Natural killer cell (primary cell): ENCODE data around the gene THSD4. TPM values are rescaled to one million over a fixed set of nuclear protein-coding genes. Genes with fewer than 3 reads are reported as not detected.

Source experiments
- ATAC-seq, 3 donors: fragments of 150-1000 bp in 2 of 3; fragments of 200-7000 bp in 1 of 3; cut with Tn5 transposase; 1 replicate in 1 of 3; 2 replicates in 2 of 3; pipeline ENCODE4 v1.10.0; 2021; ENCODE audit warnings: mild to moderate bottlenecking in 2 of 3, moderate library complexity in 2 of 3
- DNase-seq, 2 donors: peaks; one replicate each; pipeline versions ENCODE4 v3.0.0 to v3.0.0-alpha.2; 2013 to 2021; ENCODE audit warnings: mixed read lengths in 1 of 2
- H3K27ac ChIP-seq: one replicate; pipeline ENCODE4 v1.5.1; 2013; ENCODE audit warnings: mild to moderate bottlenecking, low read length
- H3K27me3 ChIP-seq: one replicate; pipeline ENCODE4 v1.6.1; 2013; ENCODE audit warnings: low read length; ENCODE audit not compliant: control insufficient read depth, insufficient read depth
- H3K36me3 ChIP-seq: one replicate; pipeline ENCODE4 v1.6.1; 2013; ENCODE audit warnings: low read length; ENCODE audit not compliant: control insufficient read depth, insufficient read depth
- H3K4me1 ChIP-seq: one replicate; pipeline ENCODE4 v1.6.1; 2013; ENCODE audit warnings: low read length; ENCODE audit not compliant: control insufficient read depth, insufficient read depth
- H3K4me3 ChIP-seq: one replicate; pipeline ENCODE4 v1.5.1; 2013; ENCODE audit warnings: low read length
- H3K9me3 ChIP-seq: one replicate; pipeline ENCODE4 v1.6.1; 2013; ENCODE audit warnings: low read length; ENCODE audit not compliant: control insufficient read depth, insufficient read depth
- H3K27ac Mint-ChIP-seq, 2 donors: one replicate each; pipeline ENCODE4 v1.8.0; 2022; ENCODE audit warnings: mild to moderate bottlenecking in 2 of 2, mixed read lengths in 2 of 2, moderate library complexity in 1 of 2
- H3K27me3 Mint-ChIP-seq, 2 donors: one replicate each; pipeline ENCODE4 v1.8.0; 2022; ENCODE audit warnings: low read depth in 2 of 2, mixed read lengths in 2 of 2
- H3K36me3 Mint-ChIP-seq: one replicate; pipeline ENCODE4 v1.8.0; 2022; ENCODE audit warnings: mixed read lengths
- H3K4me1 Mint-ChIP-seq, 2 donors: one replicate each; pipeline ENCODE4 v1.8.0; 2022; ENCODE audit warnings: mixed read lengths in 2 of 2
- H3K4me3 Mint-ChIP-seq: one replicate; pipeline ENCODE4 v1.8.0; 2022; ENCODE audit warnings: mild to moderate bottlenecking, moderate library complexity, mixed read lengths
- H3K9me3 Mint-ChIP-seq, 2 donors: one replicate each; pipeline ENCODE4 v1.8.0; 2022; ENCODE audit warnings: mixed read lengths in 2 of 2
- CTCF ChIP-seq: fragments of 200-600 bp; IDR thresholded peaks from one replicate; pipeline ENCODE4 v1.8.0; 2022; ENCODE audit warnings: antibody characterized with exemption
- WGBS: methylation state at CpG from one replicate; pipeline ENCODE4 v1.1.7; 2013; ENCODE audit warnings: missing lambda C conversion rate; ENCODE audit not compliant: insufficient coverage; 5-methylcytosine and 5-hydroxymethylcytosine counted together
- intact Hi-C: fragments of 100-400 bp; cut with micrococcal nuclease; formaldehyde crosslinking; loops from one replicate; pipeline ENCODE4 v1.14.2; 2022
- total RNA-seq, 4 donors: library from RNA; stranded (reverse); fragments of 120-200 nt in 1 of 4; gene quantifications; one replicate each; pipeline versions ENCODE4 v1.2.3 to v1.2.4, GENCODE V29; 2013 to 2022

THSD4 gene
- total RNA-seq, 3 donors from 2014 or later (not counting 1 experiment from before 2014, with no cell fraction given): not detected

- no peak for ATAC-seq
- Mint-ChIP-seq H3K4me1 (no peaks in the 10 kb centered on the region), H3K36me3 (no peaks in the 10 kb centered on the region), H3K4me3 (no peak overlapping the region), H3K27ac (no peak overlapping the region), H3K27me3 (peaks cover 11 to 18% of the 10 kb centered on the region in 2 donors), H3K9me3 (no peaks in the 10 kb centered on the region)
- Histone ChIP-seq H3K9me3 (no peaks in the 10 kb centered on the region), H3K27ac (no peak overlapping the region), H3K4me3 (no peak overlapping the region), H3K36me3 (no peaks in the 10 kb centered on the region), H3K4me1 (no peaks in the 10 kb centered on the region), H3K27me3 (no peaks in the 10 kb centered on the region)
- WGBS: 79% methylated on average over 7 of the region's 8 CpGs
- no peak for TF ChIP-seq CTCF
- intact Hi-C loops: no loop called here
- DNase-seq: no peak
These were observed 361.6 kb downstream of the THSD4 start for GRCh38 chr15:71476823-71477222.

- H3K36me3 ChIP-seq: no peaks in the 10 kb centered on the region
- H3K4me1 ChIP-seq: no peaks in the 10 kb centered on the region
- no peaks in the 10 kb centered on the region for H3K9me3 ChIP-seq
- H3K27me3 ChIP-seq: no peaks in the 10 kb centered on the region
- Mint-ChIP-seq H3K27me3 (peaks cover 13 to 15% of the 10 kb centered on the region in 2 donors), H3K36me3 (no peaks in the 10 kb centered on the region), H3K9me3 (no peaks in the 10 kb centered on the region), H3K4me3 (no peak overlapping the region), H3K4me1 (no peaks in the 10 kb centered on the region), H3K27ac (no peak overlapping the region)
- no peak overlapping the region for H3K4me3 ChIP-seq
- 91% methylated on average over 6 of the region's 6 CpGs for WGBS
- no peak for TF ChIP-seq CTCF
- DNase-seq: no peak
- ATAC-seq: no peak
- no peak overlapping the region for H3K27ac ChIP-seq
- intact Hi-C loops: no loop called here
These were observed 365.3 kb downstream of the THSD4 start for GRCh38 chr15:71480556-71480955.

GRCh38 chr15:71484080-71484479, 368.8 kb downstream of the THSD4 start:
- Mint-ChIP-seq H3K27me3 (peaks cover 18 to 20% of the 10 kb centered on the region in 2 donors), H3K36me3 (no peaks in the 10 kb centered on the region), H3K4me1 (no peaks in the 10 kb centered on the region), H3K27ac (no peak overlapping the region), H3K4me3 (no peak overlapping the region), H3K9me3 (no peaks in the 10 kb centered on the region)
- DNase-seq: no peak
- Histone ChIP-seq H3K27me3 (no peaks in the 10 kb centered on the region), H3K4me1 (no peaks in the 10 kb centered on the region), H3K4me3 (no peak overlapping the region), H3K36me3 (no peaks in the 10 kb centered on the region), H3K27ac (no peak overlapping the region), H3K9me3 (no peaks in the 10 kb centered on the region)
- WGBS: 80% methylated on average over 4 of the region's 4 CpGs
- TF ChIP-seq CTCF: no peak
- ATAC-seq: no peak
- intact Hi-C loops: no loop called here

- Histone ChIP-seq H3K4me1 (no peaks in the 10 kb centered on the region), H3K36me3 (no peaks in the 10 kb centered on the region), H3K27ac (no peak overlapping the region), H3K27me3 (no peaks in the 10 kb centered on the region), H3K4me3 (no peak overlapping the region), H3K9me3 (no peaks in the 10 kb centered on the region)
- Mint-ChIP-seq H3K36me3 (no peaks in the 10 kb centered on the region), H3K27ac (no peak overlapping the region), H3K4me3 (no peak overlapping the region), H3K27me3 (peaks cover 13 to 24% of the 10 kb centered on the region in 2 donors), H3K9me3 (no peaks in the 10 kb centered on the region), H3K4me1 (no peaks in the 10 kb centered on the region)
- no peak for DNase-seq
- 85% methylated on average over 2 of the region's 2 CpGs for WGBS
- ATAC-seq: no peak
- intact Hi-C loops: no loop called here
- no peak for TF ChIP-seq CTCF
These were observed 369.9 kb downstream of the THSD4 start for GRCh38 chr15:71485094-71485693.
